Frontal cortex (tissue), 4 donors: ENCODE data around the gene PLEKHG4B. TPM values are rescaled to one million over a fixed set of nuclear protein-coding genes. Genes with fewer than 3 reads are reported as not detected.

Experiments used
- DNase-seq, 2 donors: peaks; one replicate each; pipeline ENCODE4 v3.0.0; 2012; ENCODE audit warnings: low spot score in 2 of 2
- FAIRE-seq: peaks from 2 replicates; lab custom pipeline; 2012; peaks lifted over from hg19 to GRCh38; lab: Jason Lieb, UNC
- total RNA-seq: library from RNA; depleted of rRNA; stranded (reverse); fragments of >200 nt; gene quantifications from one replicate; pipeline ENCODE4 v1.2.3, GENCODE V29; 2014
- donor health status: control.
- donor health status: control.
- donor health status: control.

PLEKHG4B gene
- total RNA-seq, 1 donor from 2014 or later, result 3.7 TPM

GRCh38 chr5:179401-179800 is 87.4 kb downstream of the PLEKHG4B start:
- FAIRE-seq, result no peak

GRCh38 chr5:180286-180918 is 88.4 kb downstream of the PLEKHG4B start:
- FAIRE-seq (no peak), DNase-seq (no peak)

More at GRCh38 chr5:179401-179800, 87.4 kb downstream of the PLEKHG4B start:
- no peak for DNase-seq

GRCh38 chr5:181160-181559 is 89.2 kb downstream of the PLEKHG4B start:
- FAIRE-seq (no peak), DNase-seq (no peak)

- DNase-seq, result no peak
- FAIRE-seq, result no peak
These were observed 89.6 kb downstream of the PLEKHG4B start for GRCh38 chr5:181566-181965.

GRCh38 chr5:182126-182525 is 90.2 kb downstream of the PLEKHG4B start:
- no peak for FAIRE-seq

GRCh38 chr5:184471-184870 is 92.5 kb downstream of the PLEKHG4B start:
- DNase-seq (no peak), FAIRE-seq (no peak)

More at GRCh38 chr5:182126-182525, 90.2 kb downstream of the PLEKHG4B start:
- no peak for DNase-seq

- DNase-seq, result no peak
- FAIRE-seq, result no peak
These were observed 93.4 kb downstream of the PLEKHG4B start for GRCh38 chr5:185095-186070.

- no peak for FAIRE-seq
These were observed 94.4 kb downstream of the PLEKHG4B start for GRCh38 chr5:186091-187041.

GRCh38 chr5:187042-187431 is 95.1 kb downstream of the PLEKHG4B start:
- DNase-seq, result no peak
- FAIRE-seq, result no peak

More at GRCh38 chr5:186091-187041, 94.4 kb downstream of the PLEKHG4B start:
- DNase-seq, result no peak

- FAIRE-seq (no peak), DNase-seq (no peak)
These were observed 95.9 kb downstream of the PLEKHG4B start for GRCh38 chr5:187617-188451.

- DNase-seq, result peak; percentile 80 to 94
- no peak for FAIRE-seq
These were observed 96.8 kb downstream of the PLEKHG4B start for GRCh38 chr5:188488-189481.

GRCh38 chr5:189486-189885 is 97.5 kb downstream of the PLEKHG4B start:
- FAIRE-seq (no peak), DNase-seq (no peak)

GRCh38 chr5:189976-190365 is 98.0 kb downstream of the PLEKHG4B start:
- DNase-seq (no peak), FAIRE-seq (no peak)

- no peak for DNase-seq
- FAIRE-seq, result no peak
These were observed 98.5 kb downstream of the PLEKHG4B start for GRCh38 chr5:190366-191035.

- peak; percentile 55 to 69 for DNase-seq
- FAIRE-seq, result no peak
These were observed 99.3 kb downstream of the PLEKHG4B start, which contains the start of gene LRRC14B for GRCh38 chr5:191036-191948. Gene LRRC14B, plus strand, starts transcription at chr5:191495. Its CDS starts 44 bp downstream, at chr5:191539.
